Suppressor macrophage treated with lipopolysaccharide for 1 hour (primary cell): ENCODE data around the gene ACSM3.
"Not testable (repeated sequence)": the region's sequence is repeated elsewhere in the genome, so short reads cannot be mapped to it uniquely, and the experiment has no call there.

Experiments used
- DNase-seq, 3 donors: peaks; one replicate each; pipeline ENCODE4 v3.0.0-alpha.2; 2020 to 2022

The ACSM3 gene

GRCh38 chr16:20755799-20756198 lies 8.0 kb upstream of the ACSM3 start:
- DNase-seq: not testable (repeated sequence)

DNA sequence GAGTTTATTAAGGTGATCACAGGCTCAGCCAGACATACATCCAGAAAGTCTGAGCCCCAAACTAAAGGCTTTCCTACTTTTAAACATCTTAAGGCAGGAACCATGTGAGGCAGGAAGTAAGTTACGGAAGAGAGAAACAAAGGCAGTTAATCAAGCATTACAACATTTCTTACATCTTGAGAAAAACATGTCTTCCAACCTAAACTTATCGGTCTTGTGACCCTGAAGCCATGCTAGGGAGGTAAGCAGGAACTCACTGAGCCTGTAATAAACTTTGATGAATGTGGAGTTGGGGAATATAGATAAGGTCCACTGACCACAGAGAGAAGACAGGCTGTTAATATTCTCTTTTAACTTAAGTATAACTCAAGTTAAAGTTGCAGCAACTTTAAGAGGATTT lies 3.5 kb upstream of the ACSM3 start:
- DNase-seq: no peak

GRCh38 chr16:20761175-20761574 lies 2.6 kb upstream of the ACSM3 start:
- no peak for DNase-seq

DNA sequence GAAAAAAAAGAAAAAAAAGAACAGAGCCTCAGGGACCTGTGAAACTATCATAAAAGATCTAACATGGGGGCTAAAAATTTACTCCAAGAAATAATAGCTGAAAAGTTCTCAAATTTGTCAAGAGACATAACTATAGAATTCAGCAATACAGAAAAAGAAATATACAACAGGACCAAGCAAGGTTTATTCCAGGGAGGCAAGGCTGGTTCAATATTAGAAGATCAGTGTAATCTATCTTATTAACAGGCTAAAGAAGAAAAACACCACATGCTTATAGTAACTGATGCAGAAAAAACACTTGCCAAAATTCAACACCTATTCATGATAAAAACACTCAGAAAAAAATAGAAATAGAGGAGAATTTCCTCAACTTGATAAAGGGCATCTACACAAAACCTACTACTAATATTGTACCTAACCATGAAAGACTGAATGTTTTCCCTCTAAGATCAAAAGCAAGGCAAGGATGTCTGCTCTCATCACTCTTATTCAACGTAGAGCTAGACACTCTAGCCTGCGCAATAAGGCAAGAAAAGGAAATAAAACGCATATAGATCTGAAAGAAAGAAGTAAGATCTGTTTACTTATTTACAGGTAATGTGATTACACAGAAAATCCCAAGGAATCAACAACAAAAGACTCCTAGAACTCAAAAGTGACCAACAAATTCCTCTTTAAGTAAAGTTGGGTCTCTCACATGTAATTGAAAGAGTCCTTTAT lies 1.2 kb upstream of the ACSM3 start:
- no peak for DNase-seq

- DNase-seq: not testable (repeated sequence)
Measured at GRCh38 chr16:20764448-20764847, 634 bp downstream of the ACSM3 start.

GRCh38 chr16:20765732-20766131 lies 1.9 kb downstream of the ACSM3 start:
- DNase-seq: no peak

- no peak for DNase-seq
Measured at GRCh38 chr16:20766294-20766693, 2.5 kb downstream of the ACSM3 start.

DNA sequence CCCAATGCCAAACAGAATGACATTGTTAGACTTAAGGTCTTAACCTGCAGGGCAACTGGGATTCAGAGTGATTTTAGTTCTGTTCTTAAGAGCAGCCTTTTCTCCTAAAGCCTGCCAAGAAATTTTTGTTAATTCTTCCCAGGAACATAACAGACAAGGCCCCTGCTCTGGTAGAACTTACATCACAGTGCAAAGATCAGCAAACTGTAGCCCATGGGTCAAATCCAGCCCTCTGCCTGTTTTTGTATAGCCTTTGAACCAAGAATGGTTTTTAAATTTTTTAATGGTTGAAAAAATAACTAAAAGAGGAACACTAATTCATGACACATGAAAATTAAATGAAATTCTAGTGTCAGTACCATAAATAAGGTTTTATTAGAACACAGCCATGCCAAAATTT lies 3.8 kb downstream of the ACSM3 start:
- DNase-seq: no peak

GRCh38 chr16:20768121-20768520 lies 4.3 kb downstream of the ACSM3 start:
- no peak for DNase-seq

DNA sequence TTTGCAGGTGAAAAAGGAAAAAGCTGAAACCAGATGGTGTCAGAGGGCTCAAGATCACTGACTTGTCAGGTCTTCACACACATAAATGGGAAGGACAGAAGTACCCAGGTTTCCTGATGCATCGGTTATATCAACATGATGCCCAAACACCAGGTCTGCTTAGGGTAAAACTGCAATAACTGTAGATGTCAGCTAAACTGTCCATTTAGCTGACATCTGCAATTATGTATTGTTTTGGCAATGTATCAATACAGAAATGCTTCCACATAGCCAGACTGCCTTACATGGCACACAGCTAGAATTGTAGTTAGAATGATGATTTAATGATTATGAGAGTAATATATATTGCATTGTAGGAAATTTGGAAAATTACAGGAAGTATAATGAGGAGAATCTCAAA lies 5.0 kb downstream of the ACSM3 start:
- DNase-seq: no peak

DNA sequence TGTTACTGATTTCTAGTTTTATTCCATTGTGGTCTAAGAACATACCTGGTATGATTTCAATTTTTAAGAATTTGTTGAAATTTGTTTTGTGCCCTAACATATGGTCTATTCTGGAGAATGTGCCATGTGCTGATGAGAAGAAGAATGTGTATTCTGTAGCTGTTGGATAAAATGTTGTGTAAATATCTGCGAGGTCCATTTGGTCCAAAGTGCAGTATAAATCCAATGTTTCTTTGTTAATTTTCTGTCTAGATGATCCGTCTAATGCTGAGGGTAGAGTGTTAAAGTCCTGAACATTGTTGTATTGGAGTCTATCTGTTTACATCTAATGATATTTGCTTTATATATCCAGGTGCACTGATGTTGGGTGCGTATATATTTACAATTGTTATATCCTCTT lies 9.9 kb downstream of the ACSM3 start:
- no peak for DNase-seq

- peak; percentile 68 to 79 (median 72) for DNase-seq
Measured at GRCh38 chr16:20774703-20775362, 11.0 kb downstream of the ACSM3 start.

DNA sequence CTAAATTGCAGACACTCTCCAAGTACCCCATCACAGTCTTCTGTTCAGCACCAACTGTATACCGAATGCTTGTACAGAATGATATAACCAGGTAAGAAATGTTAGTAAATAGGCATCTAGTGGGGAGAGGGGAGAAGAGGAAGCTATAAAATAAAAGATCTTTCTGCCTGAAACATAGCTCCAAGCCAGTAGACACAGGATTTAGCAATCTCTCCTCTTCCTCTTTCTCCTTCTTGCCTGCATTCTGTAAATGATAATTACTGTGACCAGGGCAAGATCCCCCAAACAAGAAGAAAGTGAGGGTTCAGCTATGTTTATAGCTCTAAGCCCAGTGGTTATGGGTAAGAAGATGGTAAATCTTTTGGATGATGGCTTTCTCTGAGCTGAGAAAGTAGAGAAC lies 17.9 kb downstream of the ACSM3 start:
- DNase-seq: peak in 2 of 3 donors; percentile 23 to 27

GRCh38 chr16:20782470-20782869 lies 18.7 kb downstream of the ACSM3 start:
- DNase-seq: no peak

DNA sequence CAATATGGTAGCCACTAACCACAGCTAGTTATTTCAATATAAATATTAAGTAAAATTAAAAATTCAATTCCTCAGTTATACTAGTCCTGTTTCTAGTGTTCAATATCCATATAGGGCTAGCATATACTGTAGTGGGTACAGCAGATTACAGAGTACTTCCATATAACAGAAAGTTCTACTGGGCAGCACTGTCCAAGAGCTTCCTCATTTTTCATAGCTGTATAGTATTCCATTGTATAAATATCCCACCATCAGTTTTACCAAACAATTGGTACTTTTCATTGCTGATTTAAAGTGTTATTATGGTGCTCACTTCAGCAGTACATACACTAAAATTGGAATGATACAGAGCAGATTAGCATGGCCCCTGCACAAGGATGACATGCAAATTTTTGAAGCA lies 20.4 kb downstream of the ACSM3 start:
- DNase-seq: no peak

DNA sequence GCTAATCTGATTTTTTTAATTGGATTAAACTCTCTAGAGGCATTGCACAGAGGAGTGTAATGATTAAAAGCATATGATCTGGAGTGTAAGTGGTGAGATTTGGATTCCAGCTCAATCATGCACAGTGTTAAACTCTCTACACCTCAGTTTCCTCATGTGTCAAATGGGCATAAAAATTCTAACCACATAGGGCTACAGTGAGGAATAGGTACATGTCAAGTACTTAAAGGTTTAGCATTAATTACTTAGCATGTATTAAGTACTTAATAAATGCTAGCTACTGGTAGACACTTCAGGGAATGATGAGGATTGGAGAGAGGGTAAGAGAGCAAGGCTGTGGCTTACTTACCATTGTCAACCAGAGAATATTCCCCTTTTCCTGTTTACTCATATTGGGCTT lies 25.3 kb downstream of the ACSM3 start:
- DNase-seq: no peak

- peak in 2 of 3 donors; percentile 7 to 26 for DNase-seq
Measured at GRCh38 chr16:20791923-20792612, 28.3 kb downstream of the ACSM3 start.

DNA sequence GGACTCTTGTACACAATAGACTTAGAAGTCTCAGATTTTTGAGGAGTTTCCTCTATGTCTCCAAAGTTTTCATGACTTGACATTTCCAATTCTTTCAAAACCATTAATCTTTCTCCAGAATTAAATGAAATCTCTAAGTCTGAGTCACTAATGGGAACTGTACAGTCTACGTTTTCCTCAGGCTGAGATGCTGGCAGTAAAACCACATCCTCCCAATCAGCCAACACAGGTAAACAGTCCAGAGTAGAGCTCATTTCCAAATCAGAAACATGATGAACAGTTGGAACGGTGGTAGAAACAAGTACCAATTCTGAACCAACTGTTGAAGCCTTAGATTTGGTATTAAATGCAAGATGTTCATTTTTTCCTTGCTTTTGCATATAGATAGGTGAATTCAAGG lies 34.5 kb downstream of the ACSM3 start:
- DNase-seq: no peak

GRCh38 chr16:20799599-20799998 lies 35.8 kb downstream of the ACSM3 start:
- peak; percentile 24 to 80 (median 63) for DNase-seq

- no peak for DNase-seq
Measured at GRCh38 chr16:20801278-20801677, 37.5 kb downstream of the ACSM3 start.

DNA sequence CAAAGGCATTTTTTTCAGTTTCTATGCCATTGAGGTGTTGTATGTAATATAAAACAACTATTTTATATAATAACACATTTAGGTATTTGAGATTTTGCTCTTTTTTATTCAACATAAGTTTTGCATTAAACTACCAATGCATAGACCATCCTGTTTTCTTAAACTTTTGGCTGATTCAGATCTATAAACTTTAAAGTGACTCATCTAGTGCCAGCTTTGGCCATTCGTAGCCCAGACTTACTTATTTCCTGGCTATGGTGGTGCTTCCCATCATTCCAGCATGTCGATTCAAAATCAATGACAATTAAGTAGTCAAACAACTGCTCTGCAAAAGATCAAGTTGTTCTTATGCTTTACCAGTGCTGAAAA lies 39.4 kb downstream of the ACSM3 start:
- DNase-seq: no peak

DNA sequence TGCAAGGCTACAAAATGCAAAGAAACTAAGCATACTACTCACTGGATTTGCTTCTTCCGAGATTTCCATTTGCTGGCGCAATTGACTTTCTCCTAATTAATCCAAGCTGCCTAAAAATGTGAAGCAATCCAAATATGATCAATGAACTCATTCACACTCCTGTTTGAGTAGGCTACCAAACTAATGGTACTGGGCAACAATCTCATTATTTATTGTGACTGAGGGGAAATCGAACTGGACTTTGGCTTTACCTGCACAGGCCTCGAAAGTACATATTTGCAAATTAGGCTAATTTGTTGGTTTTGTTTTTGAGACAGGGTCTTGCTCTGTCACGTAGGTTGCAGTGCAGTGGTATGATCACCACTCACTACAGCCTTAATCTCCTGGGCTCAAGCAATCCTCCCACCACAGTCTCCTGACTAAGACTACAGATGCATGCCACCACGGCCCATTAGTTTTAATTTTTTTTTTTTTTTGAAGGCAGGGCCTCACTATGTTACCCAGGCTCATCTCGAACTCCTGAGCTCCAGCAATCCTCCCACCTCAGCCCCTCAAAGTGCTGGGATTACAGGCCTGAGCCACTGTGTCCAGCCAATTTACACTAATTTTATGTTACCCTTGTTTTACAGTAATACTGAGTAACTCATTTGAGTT lies 39.9 kb downstream of the ACSM3 start:
- DNase-seq: no peak

DNA sequence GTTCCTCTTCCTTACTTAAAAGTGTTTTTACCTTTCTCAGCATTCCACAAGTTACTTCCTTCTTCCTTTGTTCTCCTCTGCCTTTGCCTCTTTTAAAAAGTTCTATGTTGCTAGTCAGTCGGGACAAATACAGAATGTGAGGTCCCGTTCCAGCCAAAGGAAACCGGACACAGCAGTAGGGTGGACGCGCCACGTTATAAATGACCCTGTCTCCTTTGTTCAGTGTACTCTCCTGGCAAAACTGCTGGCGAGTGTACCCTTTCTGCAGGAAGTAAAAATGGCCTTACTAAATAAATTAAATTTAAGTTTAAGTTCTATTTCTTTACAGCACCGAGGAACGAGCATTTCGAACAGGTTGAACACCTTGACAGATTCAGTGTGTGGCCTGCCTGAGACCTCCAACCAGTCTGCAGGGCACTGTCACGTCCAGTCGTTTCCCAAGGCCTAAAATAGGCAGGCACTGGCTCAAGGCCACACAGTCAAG lies 41.9 kb downstream of the ACSM3 start:
- DNase-seq: peak in 1 of 3 donors; percentile 0
